Nucleus accumbens (tissue), 56 donors: ENCODE results near the gene TFCP2L1.

Experiments used
- DNase-seq, 56 donors: peaks; one replicate each; lab custom pipeline; 2025; lab: John Stamatoyannopoulos, UW

Gene TFCP2L1

GRCh38 chr2:121297217-121297830 lies 12.3 kb upstream of the TFCP2L1 start:
- peak in 14 of 56 donors; percentile 2 to 37 (median 16) for DNase-seq

- no peak for DNase-seq
Observed at GRCh38 chr2:121295911-121296650, 11.1 kb upstream of the TFCP2L1 start.

- no peak for DNase-seq
Observed at GRCh38 chr2:121294881-121295840, 10.2 kb upstream of the TFCP2L1 start.

GRCh38 chr2:121293450-121294325 lies 8.7 kb upstream of the TFCP2L1 start:
- no peak for DNase-seq

GRCh38 chr2:121291251-121291580 lies 6.2 kb upstream of the TFCP2L1 start:
- DNase-seq, result no peak

GRCh38 chr2:121289271-121289670 lies 4.3 kb upstream of the TFCP2L1 start:
- DNase-seq, result no peak

- DNase-seq, result no peak
Observed at GRCh38 chr2:121288454-121289231, 3.6 kb upstream of the TFCP2L1 start.

GRCh38 chr2:121287956-121288355 lies 3.0 kb upstream of the TFCP2L1 start:
- no peak for DNase-seq

- DNase-seq, result peak in 2 of 56 donors; percentile 8 to 11
Observed at GRCh38 chr2:121287146-121287798, 2.3 kb upstream of the TFCP2L1 start.

GRCh38 chr2:121286506-121286905 lies 1.5 kb upstream of the TFCP2L1 start:
- no peak for DNase-seq

GRCh38 chr2:121285926-121286325 lies 924 bp upstream of the TFCP2L1 start:
- no peak for DNase-seq

GRCh38 chr2:121283670-121284462 lies 1.1 kb downstream of the TFCP2L1 start:
- DNase-seq, result no peak

- DNase-seq, result no peak
Observed at GRCh38 chr2:121282800-121283385, 2.1 kb downstream of the TFCP2L1 start.

- DNase-seq, result no peak
Observed at GRCh38 chr2:121281694-121282093, 3.3 kb downstream of the TFCP2L1 start.

GRCh38 chr2:121281107-121281506 lies 3.9 kb downstream of the TFCP2L1 start:
- DNase-seq, result no peak

- DNase-seq, result no peak
Observed at GRCh38 chr2:121279476-121280220, 5.4 kb downstream of the TFCP2L1 start.

- DNase-seq, result no peak
Observed at GRCh38 chr2:121276341-121276740, 8.7 kb downstream of the TFCP2L1 start.
